ENCODE measurements around the gene GTF2A1. TPM values are rescaled to one million over a fixed set of nuclear protein-coding genes. Genes with fewer than 3 reads are reported as not detected.
A peak's percentile ranks its signal among the peaks of the same experiment; 100 is the strongest.

The GTF2A1 gene
- total RNA-seq, 1 donor from 2014 or later: 26.1 TPM

- Histone ChIP-seq H3K4me3 (no peak overlapping the region), H3K4me1 (no peaks in the 10 kb centered on the region), H3K27ac (no peak overlapping the region), H3K27me3 (ENCODE audit: low read depth) (no peaks in the 10 kb centered on the region), H3K36me3 (peaks cover 83% of the 10 kb centered on the region), H3K9me3 (no peaks in the 10 kb centered on the region)
- TF ChIP-seq, protein P1, sequence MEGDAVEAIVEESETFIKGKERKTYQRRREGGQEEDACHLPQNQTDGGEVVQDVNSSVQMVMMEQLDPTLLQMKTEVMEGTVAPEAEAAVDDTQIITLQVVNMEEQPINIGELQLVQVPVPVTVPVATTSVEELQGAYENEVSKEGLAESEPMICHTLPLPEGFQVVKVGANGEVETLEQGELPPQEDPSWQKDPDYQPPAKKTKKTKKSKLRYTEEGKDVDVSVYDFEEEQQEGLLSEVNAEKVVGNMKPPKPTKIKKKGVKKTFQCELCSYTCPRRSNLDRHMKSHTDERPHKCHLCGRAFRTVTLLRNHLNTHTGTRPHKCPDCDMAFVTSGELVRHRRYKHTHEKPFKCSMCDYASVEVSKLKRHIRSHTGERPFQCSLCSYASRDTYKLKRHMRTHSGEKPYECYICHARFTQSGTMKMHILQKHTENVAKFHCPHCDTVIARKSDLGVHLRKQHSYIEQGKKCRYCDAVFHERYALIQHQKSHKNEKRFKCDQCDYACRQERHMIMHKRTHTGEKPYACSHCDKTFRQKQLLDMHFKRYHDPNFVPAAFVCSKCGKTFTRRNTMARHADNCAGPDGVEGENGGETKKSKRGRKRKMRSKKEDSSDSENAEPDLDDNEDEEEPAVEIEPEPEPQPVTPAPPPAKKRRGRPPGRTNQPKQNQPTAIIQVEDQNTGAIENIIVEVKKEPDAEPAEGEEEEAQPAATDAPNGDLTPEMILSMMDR (IDR thresholded peaks at IDR 0.05): no peak
- ATAC-seq (no peak), DNase-seq (no peak)
- intact Hi-C loops (cut with DNase I): no loop called here
These were observed 28.2 kb downstream of the GTF2A1 start for GRCh38 chr14:81192594-81192993.

- peaks cover 64% of the 10 kb centered on the region for H3K36me3 ChIP-seq
- no peak for DNase-seq
- TF ChIP-seq, protein P1 (IDR thresholded peaks at IDR 0.05): no peak
- no peaks in the 10 kb centered on the region for H3K27me3 ChIP-seq (ENCODE audit: low read depth)
- H3K4me1 ChIP-seq: no peaks in the 10 kb centered on the region
- H3K9me3 ChIP-seq: no peaks in the 10 kb centered on the region
- H3K27ac ChIP-seq: no peak overlapping the region
- ATAC-seq: no peak
- H3K4me3 ChIP-seq: no peak overlapping the region
- intact Hi-C loops (cut with DNase I): no loop called here
These were observed 32.8 kb downstream of the GTF2A1 start for GRCh38 chr14:81187832-81188522.

- Histone ChIP-seq H3K36me3 (peaks cover 12% of the 10 kb centered on the region), H3K4me3 (no peak overlapping the region), H3K4me1 (peaks cover 18% of the 10 kb centered on the region), H3K27me3 (ENCODE audit: low read depth) (no peaks in the 10 kb centered on the region), H3K27ac (no peak overlapping the region), H3K9me3 (no peaks in the 10 kb centered on the region)
- DNase-seq (no peak), ATAC-seq (no peak)
- intact Hi-C loops (cut with DNase I): no loop called here
- TF ChIP-seq, protein P1 (IDR thresholded peaks at IDR 0.05): no peak
These were observed 41.1 kb downstream of the GTF2A1 start for GRCh38 chr14:81179631-81180030.

- peak overlapping the region; percentile 65 for H3K27ac ChIP-seq
- peaks cover 18% of the 10 kb centered on the region for H3K4me1 ChIP-seq
- TF ChIP-seq, protein P1 (IDR thresholded peaks at IDR 0.05): no peak
- no peaks in the 10 kb centered on the region for H3K27me3 ChIP-seq (ENCODE audit: low read depth)
- peaks cover 8% of the 10 kb centered on the region for H3K36me3 ChIP-seq
- peak overlapping the region; percentile 38 for H3K4me3 ChIP-seq
- DNase-seq (no peak), ATAC-seq (peak in 1 of 2 donors; percentile 45)
- intact Hi-C loops (cut with DNase I): no loop called here
- H3K9me3 ChIP-seq: no peaks in the 10 kb centered on the region
These were observed 42.7 kb downstream of the GTF2A1 start for GRCh38 chr14:81178063-81178462.

- H3K36me3 ChIP-seq: peaks cover 8% of the 10 kb centered on the region
- intact Hi-C loops (cut with DNase I): no loop called here
- ATAC-seq (no peak), DNase-seq (no peak)
- peaks cover 18% of the 10 kb centered on the region for H3K4me1 ChIP-seq
- H3K27ac ChIP-seq: peak overlapping the region; percentile 65
- H3K27me3 ChIP-seq (ENCODE audit: low read depth): no peaks in the 10 kb centered on the region
- H3K4me3 ChIP-seq: peak overlapping the region; percentile 38
- no peaks in the 10 kb centered on the region for H3K9me3 ChIP-seq
- TF ChIP-seq, protein P1 (IDR thresholded peaks at IDR 0.05): no peak
These were observed 43.5 kb downstream of the GTF2A1 start for GRCh38 chr14:81177225-81177624.

Measured in lower lobe of right lung (tissue), 2 donors.